GM12864 (cell line): Measurements from ENCODE around the gene AKR1A1.

Experiments
- DNase-seq: peaks from one replicate; pipeline ENCODE4 v3.0.0-alpha.2; 2011; ENCODE audit warnings: low read depth
- H3K4me3 ChIP-seq: 2 replicates; pipeline ENCODE4 v1.5.1; 2011; ENCODE audit warnings: mild to moderate bottlenecking, low read depth, low read length, control low read depth
- TF ChIP-seq, protein P1 (sequence below): IDR thresholded peaks from 2 replicates; pipeline ENCODE4 v1.5.1; 2011; ENCODE audit warnings: low read depth, mild to moderate bottlenecking, moderate library complexity, low read length, control low read depth, inconsistent platforms; ENCODE audit errors: missing control alignments

The AKR1A1 gene

DNA sequence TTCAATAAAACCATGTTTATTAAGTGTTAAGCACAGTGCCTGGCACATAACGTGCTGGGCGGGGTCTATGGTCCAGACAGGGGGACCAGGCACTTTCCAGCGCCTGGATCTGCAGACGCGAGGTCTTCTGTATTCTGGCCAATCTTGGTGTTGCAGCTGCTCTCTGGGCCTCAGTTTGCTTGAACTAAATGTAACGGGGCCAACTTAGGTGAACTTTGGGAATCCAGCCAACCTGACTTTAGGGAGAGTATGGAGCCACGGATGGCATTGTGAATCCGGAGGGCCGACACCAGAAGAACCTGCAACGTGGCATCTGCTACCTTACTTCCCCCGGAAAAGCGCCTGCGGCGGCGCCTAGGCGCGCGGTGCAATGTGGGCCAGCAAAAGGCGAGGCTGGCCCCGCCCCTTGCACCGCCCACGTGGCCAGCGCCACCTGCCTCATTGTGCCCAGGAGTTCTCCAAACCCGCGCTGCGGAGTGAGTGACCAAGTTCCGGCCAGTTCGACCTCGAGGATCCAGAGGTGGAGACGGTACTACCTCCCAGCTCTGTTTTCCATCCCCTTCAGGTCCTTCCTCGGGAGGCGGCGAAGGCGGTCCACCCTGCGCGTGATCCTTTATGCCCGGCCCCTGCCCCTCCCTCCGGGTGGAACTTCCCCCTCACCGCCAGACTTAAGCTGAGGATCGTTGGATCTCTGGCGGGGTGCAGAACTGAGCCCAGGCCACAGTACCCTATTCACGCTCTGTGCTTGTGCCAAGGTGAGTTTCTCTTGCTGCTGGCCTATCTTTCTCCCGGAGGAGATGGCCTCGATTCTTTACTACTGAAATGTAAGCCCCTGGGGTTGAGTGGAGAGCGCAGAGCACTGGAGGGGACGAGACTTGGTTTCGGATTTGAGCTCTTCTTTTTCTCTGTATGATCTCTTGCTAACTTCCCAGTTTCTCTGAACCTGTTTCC is at the start of gene AKR1A1:
Gene AKR1A1 (plus strand): TSS at position 426 of the 951 bp plus-strand sequence. CDS start 10,969 bp downstream, outside the sequence.
- DNase-seq = peak; percentile 73
- TF ChIP-seq, protein P1, sequence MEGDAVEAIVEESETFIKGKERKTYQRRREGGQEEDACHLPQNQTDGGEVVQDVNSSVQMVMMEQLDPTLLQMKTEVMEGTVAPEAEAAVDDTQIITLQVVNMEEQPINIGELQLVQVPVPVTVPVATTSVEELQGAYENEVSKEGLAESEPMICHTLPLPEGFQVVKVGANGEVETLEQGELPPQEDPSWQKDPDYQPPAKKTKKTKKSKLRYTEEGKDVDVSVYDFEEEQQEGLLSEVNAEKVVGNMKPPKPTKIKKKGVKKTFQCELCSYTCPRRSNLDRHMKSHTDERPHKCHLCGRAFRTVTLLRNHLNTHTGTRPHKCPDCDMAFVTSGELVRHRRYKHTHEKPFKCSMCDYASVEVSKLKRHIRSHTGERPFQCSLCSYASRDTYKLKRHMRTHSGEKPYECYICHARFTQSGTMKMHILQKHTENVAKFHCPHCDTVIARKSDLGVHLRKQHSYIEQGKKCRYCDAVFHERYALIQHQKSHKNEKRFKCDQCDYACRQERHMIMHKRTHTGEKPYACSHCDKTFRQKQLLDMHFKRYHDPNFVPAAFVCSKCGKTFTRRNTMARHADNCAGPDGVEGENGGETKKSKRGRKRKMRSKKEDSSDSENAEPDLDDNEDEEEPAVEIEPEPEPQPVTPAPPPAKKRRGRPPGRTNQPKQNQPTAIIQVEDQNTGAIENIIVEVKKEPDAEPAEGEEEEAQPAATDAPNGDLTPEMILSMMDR = peak; percentile 3
- H3K4me3 ChIP-seq = peak within 1 kb of the TSS; percentile 98

GRCh38 chr1:45501505-45501859 is 49.1 kb upstream of the AKR1A1 start:
- DNase-seq = no peak
- no peak overlapping the region for H3K4me3 ChIP-seq

GRCh38 chr1:45503462-45504360 is 46.9 kb upstream of the AKR1A1 start:
- TF ChIP-seq, protein P1 = no peak
- no peak for DNase-seq
- no peak overlapping the region for H3K4me3 ChIP-seq

More at GRCh38 chr1:45501505-45501859, 49.1 kb upstream of the AKR1A1 start:
- TF ChIP-seq, protein P1 = no peak

DNA sequence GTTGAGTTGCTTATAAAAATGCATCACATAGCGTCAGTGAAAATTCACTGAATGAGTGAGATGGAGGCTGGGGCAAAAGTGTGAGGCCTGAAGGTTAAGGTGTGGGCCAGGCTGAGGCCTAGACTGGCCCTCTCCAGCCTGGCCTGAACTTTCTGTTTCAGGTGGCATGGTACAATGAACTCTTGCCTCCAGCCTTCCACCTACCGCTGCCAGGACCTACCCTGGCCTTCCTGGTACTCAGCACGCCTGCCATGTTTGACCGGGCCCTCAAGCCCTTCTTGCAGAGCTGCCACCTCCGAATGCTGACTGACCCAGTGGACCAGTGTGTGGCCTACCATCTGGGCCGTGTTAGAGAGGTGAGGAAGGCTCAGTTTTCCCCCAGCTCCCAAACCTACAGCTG is 43.4 kb upstream of the AKR1A1 start:
- DNase-seq = no peak
- no peak overlapping the region for H3K4me3 ChIP-seq
- TF ChIP-seq, protein P1 = no peak

DNA sequence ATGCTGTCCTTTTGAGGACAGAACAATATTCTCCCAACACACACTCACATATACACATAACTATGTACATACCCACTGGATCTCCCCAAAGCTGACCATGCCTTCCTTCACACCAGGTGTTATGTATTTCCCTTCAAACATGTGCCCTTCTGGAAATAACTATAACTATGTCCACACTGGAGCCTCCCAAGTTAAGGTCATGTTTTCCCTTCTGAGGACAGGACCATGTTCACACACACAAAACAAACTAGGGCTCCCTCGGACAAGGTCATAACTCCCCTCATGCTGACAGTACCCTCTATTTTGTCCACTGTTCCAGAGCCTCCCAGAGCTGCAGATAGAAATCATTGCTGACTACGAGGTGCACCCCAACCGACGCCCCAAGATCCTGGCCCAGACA is 42.7 kb upstream of the AKR1A1 start:
- DNase-seq = no peak
- H3K4me3 ChIP-seq = no peak overlapping the region
- TF ChIP-seq, protein P1 = no peak

DNA sequence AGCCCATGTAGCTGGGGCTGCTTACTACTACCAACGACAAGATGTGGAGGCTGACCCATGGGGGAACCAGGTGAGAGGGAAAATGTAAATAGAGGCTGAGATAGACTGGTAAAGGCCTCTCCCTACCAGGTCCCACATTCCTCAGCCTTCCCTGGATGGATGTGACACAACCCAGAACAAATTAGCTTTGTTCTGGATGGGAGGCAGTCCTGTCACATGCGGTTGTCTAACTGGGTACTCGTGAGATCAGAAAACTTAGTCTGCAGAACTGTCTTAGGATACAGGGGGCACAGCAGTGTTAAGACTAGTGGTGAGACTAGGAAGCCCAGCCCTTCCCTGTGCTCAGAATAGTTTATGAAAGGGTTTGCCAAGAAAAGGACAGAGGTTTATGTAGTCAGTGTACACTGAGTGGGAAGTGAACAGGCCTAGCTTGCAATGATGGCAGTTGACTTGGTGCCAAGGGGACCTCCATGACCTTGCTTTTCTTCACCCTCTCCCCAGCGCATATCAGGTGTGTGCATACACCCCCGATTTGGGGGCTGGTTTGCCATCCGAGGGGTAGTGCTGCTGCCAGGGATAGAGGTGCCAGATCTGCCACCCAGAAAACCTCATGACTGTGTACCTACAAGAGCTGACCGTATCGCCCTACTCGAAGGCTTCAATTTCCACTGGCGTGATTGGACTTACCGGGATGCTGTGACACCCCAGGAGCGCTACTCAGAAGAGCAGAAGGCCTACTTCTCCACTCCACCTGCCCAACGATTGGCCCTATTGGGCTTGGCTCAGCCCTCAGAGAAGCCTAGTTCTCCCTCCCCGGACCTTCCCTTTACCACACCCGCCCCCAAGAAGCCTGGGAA is 42.1 kb upstream of the AKR1A1 start:
- TF ChIP-seq, protein P1 = peak; percentile 17
- DNase-seq = no peak
- no peak overlapping the region for H3K4me3 ChIP-seq
